ENCODE data around the gene ANKRD65. TPM values are rescaled to one million over a fixed set of nuclear protein-coding genes. Genes with fewer than 3 reads are reported as not detected.
A peak's percentile ranks its signal among the peaks of the same experiment; 100 is the strongest.

ANKRD65 gene
- total RNA-seq, 2 donors from 2014 or later = 11.2 to 15.5 TPM

DNA sequence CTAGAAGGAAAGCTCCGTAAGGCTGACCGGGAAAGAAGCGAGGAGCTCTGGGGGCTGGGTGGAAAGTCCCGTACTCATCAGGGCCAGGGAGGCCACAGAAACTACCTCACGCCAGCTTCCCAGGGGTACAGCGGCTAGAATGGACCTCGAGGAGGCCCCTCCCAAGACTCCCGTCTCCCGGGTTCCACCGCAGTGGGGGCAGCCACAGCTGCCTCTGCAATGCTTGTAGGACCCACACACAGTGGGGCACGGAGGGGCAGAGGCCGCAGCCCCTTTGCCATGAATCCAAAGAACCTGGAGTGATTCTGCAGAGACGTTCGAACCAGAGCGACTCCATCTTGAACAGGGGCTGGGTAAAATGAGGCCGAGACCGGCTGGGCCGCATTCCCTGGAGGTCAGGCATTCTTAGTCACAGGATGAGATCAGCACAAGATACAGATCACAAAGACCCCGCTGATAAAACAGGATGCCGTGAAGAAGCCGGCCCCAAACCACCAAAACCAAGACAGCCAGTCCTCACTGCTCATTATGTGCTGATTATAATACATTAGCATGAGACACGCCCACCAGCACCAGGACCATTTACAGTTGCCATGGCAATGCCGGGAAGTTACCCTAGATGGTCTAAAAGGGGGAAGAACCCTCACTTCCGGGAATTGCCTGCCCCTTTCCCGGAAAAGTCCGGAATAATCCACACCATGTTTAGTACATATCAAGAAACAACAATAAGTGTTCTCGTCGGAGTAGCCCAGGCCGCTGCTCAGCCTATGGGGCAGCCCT lies 1.6 kb upstream of the ANKRD65 start:
- intact Hi-C loops (cut with DNase I) = no loop called here
- no peak for TF ChIP-seq POLR2A (IDR thresholded peaks at IDR 0.05)
- no peak for TF ChIP-seq CTCF (IDR thresholded peaks at IDR 0.05)
- Histone ChIP-seq H3K9me3 (no peaks in the 10 kb centered on the region), H3K36me3 (replicated peaks in 1 of 2; ENCODE audit: insufficient read depth in 1 of 2, low read depth in 2 of 2) (no peaks in the 10 kb centered on the region), H3K4me1 (peaks cover 35% of the 10 kb centered on the region), H3K27ac (peak overlapping the region in 1 of 4 donors; percentile 71), H3K4me3 (no peak overlapping the region), H3K27me3 (no peaks in the 10 kb centered on the region)
- no peak for DNase-seq
- WGBS, 2 donors = 74 to 77% methylated on average over 26 to 29 of the region's 29 CpGs
- no peak for ATAC-seq

DNA sequence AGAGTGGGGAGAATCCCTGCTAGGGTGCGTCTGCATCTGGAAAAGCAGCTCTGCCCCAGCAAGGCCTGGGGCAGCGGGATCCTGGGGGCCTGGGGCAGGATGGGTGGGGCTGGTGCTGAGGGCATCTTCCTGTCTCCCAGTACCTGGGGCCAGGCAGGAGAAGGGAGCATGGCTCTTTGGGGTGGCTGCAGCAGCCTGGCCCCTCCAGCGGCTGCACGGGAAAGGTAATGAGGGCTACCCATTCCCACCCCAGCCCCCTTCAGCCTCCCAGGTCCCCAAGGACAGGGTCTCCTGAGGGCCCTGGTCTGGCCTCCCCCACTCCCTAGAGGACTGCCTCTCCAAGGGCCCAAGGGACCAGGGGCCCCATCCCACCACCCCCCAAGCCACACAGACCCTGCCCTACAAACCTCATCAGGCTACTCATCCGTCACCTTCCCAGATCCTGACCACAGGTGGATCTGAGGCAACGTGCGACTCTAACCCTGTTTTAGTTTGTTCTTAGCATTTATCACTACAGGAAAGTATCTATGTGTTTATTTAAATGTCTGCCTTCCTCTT lies 910 bp upstream of the ANKRD65 start:
- Histone ChIP-seq H3K9me3 (no peaks in the 10 kb centered on the region), H3K4me1 (peaks cover 41% of the 10 kb centered on the region), H3K36me3 (replicated peaks in 1 of 2; ENCODE audit: insufficient read depth in 1 of 2, low read depth in 2 of 2) (no peaks in the 10 kb centered on the region), H3K27me3 (no peaks in the 10 kb centered on the region), H3K27ac (peak overlapping the region in 3 of 4 donors; percentile 7 to 71 (median 58)), H3K4me3 (no peak overlapping the region)
- no peak for ATAC-seq
- intact Hi-C loops (cut with DNase I) = no loop called here
- DNase-seq = no peak
- TF ChIP-seq POLR2A (IDR thresholded peaks at IDR 0.05) = no peak
- no peak for TF ChIP-seq CTCF (IDR thresholded peaks at IDR 0.05)
- 88 to 91% methylated on average over 6 to 7 of the region's 7 CpGs for WGBS, 2 donors

- Histone ChIP-seq H3K4me3 (peak overlapping the region in 1 of 2 donors; percentile 10), H3K27me3 (no peaks in the 10 kb centered on the region), H3K4me1 (peaks cover 43% of the 10 kb centered on the region), H3K36me3 (replicated peaks in 1 of 2; ENCODE audit: insufficient read depth in 1 of 2, low read depth in 2 of 2) (no peaks in the 10 kb centered on the region), H3K9me3 (no peaks in the 10 kb centered on the region), H3K27ac (peak overlapping the region; percentile 7 to 71 (median 56))
- ATAC-seq (peak; percentile 11), DNase-seq (peak in 1 of 4 donors; percentile 41)
- TF ChIP-seq POLR2A (IDR thresholded peaks at IDR 0.05) (no peak), CTCF (IDR thresholded peaks at IDR 0.05) (no peak)
- 31 to 78% methylated on average over 3 to 6 of the region's 12 CpGs for WGBS, 2 donors
- intact Hi-C loops (cut with DNase I) = no loop called here
Observed at GRCh38 chr1:1420654-1421141, 378 bp downstream of the ANKRD65 start.

DNA sequence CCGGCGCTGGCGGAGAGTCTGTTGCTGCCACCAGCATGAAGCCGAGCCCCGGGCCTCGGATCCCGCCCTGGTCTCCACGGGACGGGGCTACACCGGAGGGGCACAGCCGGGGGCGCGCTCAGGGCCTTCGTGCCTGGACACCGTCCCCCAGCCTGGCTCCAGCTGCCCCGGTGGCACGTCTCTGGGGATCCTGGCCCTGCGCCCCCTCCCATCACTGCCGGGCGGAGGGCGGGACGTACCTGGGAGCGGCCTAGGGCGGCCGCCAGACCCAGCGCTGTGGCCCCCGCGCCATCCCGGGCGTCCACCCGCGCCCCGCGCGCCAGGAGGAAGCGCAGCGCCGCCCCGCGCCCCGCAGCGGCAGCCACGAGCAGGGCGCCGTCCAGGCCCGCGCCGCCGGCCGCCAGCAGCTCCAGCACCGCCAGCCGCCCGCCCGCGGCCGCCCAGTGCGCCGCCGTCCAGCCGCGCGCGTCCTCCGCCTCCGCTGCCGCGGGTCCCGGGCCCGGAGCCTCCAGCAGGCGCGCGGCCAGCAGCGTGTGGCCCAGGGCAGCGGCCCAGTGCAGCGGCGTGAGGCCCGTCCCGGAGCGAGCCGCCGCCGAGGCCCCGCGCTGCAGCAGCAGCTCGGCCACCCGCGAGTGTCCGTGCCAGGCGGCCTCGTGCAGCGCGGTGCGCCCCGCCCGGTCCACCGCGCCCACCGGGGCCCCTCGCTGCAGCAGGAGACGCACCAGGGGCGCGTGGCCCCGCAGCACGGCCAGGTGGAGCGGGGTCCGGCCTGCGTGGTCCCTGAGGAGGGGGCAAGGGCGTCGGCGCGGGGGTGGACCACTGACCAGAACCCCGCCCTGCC lies 1.0 kb downstream of the ANKRD65 start:
- intact Hi-C loops (cut with DNase I) = no loop called here

More for the DNA sequence above, 1.0 kb downstream of the ANKRD65 start:
- WGBS, 2 donors = 9 to 20% methylated on average over 2 to 76 of the region's 112 CpGs
- DNase-seq (peak in 3 of 4 donors; percentile 9 to 55 (median 39)), ATAC-seq (peak; percentile 75)
- H3K4me1 ChIP-seq = peaks cover 46% of the 10 kb centered on the region
- peak overlapping the region; percentile 2 to 78 (median 70) for H3K27ac ChIP-seq
- H3K4me3 ChIP-seq = peak overlapping the region in 1 of 2 donors; percentile 10
- H3K9me3 ChIP-seq = no peaks in the 10 kb centered on the region
- H3K36me3 ChIP-seq (replicated peaks in 1 of 2; ENCODE audit: insufficient read depth in 1 of 2, low read depth in 2 of 2) = no peaks in the 10 kb centered on the region
- TF ChIP-seq CTCF (IDR thresholded peaks at IDR 0.05) = peak in 2 of 7 experiments; percentile 39 to 48
- peak in 1 of 3 donors; percentile 27 for TF ChIP-seq POLR2A (IDR thresholded peaks at IDR 0.05)
- no peaks in the 10 kb centered on the region for H3K27me3 ChIP-seq

Data from body of pancreas (tissue), 4 donors.